Mucosa of descending colon (tissue), 3 donors: Measurements from ENCODE around the gene TOX4. TPM values are rescaled to one million over a fixed set of nuclear protein-coding genes. Genes with fewer than 3 reads are reported as not detected.

Experiments
- ATAC-seq: fragments of 200-7000 bp; cut with Tn5 transposase; one replicate; pipeline ENCODE4 v1.9.1; 2020; ENCODE audit warnings: mild to moderate bottlenecking, moderate library complexity
- DNase-seq, 3 donors: peaks; one replicate each; pipeline ENCODE4 v3.0.0-alpha.2; 2020
- H3K36me3 ChIP-seq: fragments of 200-600 bp; one replicate; pipeline ENCODE4 v1.8.0; 2021; ENCODE audit warnings: low read depth, mild to moderate bottlenecking
- H3K4me1 ChIP-seq: fragments of 200-600 bp; one replicate; pipeline ENCODE4 v1.8.0; 2021; ENCODE audit warnings: low read depth, mild to moderate bottlenecking
- H3K4me3 ChIP-seq: fragments of 200-600 bp; one replicate; pipeline ENCODE4 v1.8.0; 2021; ENCODE audit warnings: mild to moderate bottlenecking
- H3K9me3 ChIP-seq: fragments of 200-600 bp; one replicate; pipeline ENCODE4 v1.8.0; 2021; ENCODE audit warnings: mild to moderate bottlenecking
- CTCF ChIP-seq: fragments of 200-600 bp; IDR thresholded peaks from one replicate; pipeline ENCODE4 v1.8.0; 2022; ENCODE audit warnings: antibody characterized with exemption, mild to moderate bottlenecking
- intact Hi-C, 2 donors: fragments of 100-400 bp; cut with DNase I in 1 of 2; cut with micrococcal nuclease in 1 of 2; formaldehyde crosslinking; loops; one replicate each; pipeline versions ENCODE4 v1.11.0 to v1.11.1; 2022; cut with DNase I, micrococcal nuclease
- total RNA-seq, 3 donors: library from RNA; stranded (reverse); fragmentation: NEBNext Ultra II Directional in 2 of 3; extraction: Animal tissue kit (Norgen Biotek cat#: 25700) in 2 of 3; gene quantifications; one replicate each; pipeline versions ENCODE4 v1.2.1 to v1.2.4, GENCODE V29; 2021 to 2023
- donor health status: DM: no; HTN: no; CAD: no; lungs with moderate emphysema.
- donor health status: DM: no; HTN: no; CAD: no.
- donor health status: DM: no; HTN: yes; CAD: no.

The TOX4 gene
- total RNA-seq, 3 donors from 2014 or later, result 72.9 to 91.6 (median 78.4) TPM

GRCh38 chr14:21533294-21533693 lies 56.3 kb downstream of the TOX4 start:
- Histone ChIP-seq H3K4me1 (no peaks in the 10 kb centered on the region), H3K36me3 (no peaks in the 10 kb centered on the region), H3K4me3 (no peak overlapping the region), H3K9me3 (no peaks in the 10 kb centered on the region)
- ATAC-seq, result no peak
- intact Hi-C loops, result no loop called here
- no peak for DNase-seq
- TF ChIP-seq CTCF, result no peak

DNA sequence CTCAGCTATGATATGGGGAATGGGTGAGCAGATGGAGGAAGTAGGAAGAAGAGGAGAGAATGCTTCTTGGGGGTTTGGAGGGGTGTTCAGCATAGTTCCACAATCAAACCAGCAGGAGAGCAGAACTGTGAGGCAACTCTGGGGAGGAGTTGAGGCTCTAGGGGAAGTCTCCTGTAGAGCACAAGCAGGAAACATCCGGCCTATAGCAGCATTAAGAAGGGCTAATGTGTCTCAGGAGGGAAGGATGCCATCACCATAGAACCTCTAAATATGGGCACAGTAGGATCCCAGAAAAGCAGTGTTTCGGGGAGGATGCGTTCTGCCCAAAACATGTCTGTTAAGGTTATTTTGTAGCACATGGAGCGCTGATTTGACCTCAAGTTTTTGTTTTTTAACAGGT lies 57.6 kb downstream of the TOX4 start:
- H3K4me3 ChIP-seq, result no peak overlapping the region
- DNase-seq, result no peak
- no peaks in the 10 kb centered on the region for H3K4me1 ChIP-seq
- no peaks in the 10 kb centered on the region for H3K36me3 ChIP-seq
- no peaks in the 10 kb centered on the region for H3K9me3 ChIP-seq
- no peak for TF ChIP-seq CTCF
- intact Hi-C loops, result no loop called here
- ATAC-seq, result no peak

- DNase-seq (no peak), ATAC-seq (no peak)
- no peak for TF ChIP-seq CTCF
- Histone ChIP-seq H3K4me1 (no peaks in the 10 kb centered on the region), H3K4me3 (no peak overlapping the region), H3K9me3 (no peaks in the 10 kb centered on the region), H3K36me3 (no peaks in the 10 kb centered on the region)
- intact Hi-C loops, result no loop called here
These were observed 58.8 kb downstream of the TOX4 start for GRCh38 chr14:21535545-21536417.

DNA sequence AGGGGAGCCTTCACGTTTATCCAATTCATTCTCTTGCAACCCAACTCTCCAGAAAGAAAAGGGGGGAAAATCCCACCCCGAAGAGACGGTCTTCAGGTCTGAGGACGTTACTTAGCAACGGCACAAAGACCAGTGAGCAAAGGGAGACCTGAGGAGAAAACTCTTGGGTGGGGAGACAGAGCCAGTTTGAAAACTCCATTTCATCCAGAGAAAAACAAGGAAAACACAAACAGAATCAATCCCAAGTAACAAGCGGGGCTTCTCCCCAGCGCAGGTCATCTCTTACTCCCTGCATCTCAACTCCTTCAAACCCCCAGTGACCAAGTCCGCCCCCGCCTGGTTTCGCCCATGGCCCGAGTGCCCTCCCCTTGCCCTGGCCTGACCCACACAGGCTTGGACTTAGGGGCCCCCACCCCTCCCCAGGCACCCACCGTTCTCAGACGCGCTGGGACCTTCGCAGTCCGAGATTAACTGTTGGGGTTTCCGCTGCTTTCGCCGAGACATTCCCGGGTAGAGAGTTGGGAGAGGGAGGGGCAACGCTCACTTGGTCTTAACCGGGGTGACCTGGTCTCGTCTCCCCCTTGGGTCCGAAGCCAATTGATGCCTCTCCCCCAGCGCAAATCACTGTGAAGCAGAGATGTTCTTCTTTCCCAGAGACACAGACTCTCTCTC lies 59.6 kb downstream of the TOX4 start:
- Histone ChIP-seq H3K4me3 (no peak overlapping the region), H3K36me3 (no peaks in the 10 kb centered on the region), H3K9me3 (no peaks in the 10 kb centered on the region), H3K4me1 (no peaks in the 10 kb centered on the region)
- DNase-seq, result no peak
- intact Hi-C loops, result no loop called here
- ATAC-seq, result no peak
- TF ChIP-seq CTCF, result no peak

DNA sequence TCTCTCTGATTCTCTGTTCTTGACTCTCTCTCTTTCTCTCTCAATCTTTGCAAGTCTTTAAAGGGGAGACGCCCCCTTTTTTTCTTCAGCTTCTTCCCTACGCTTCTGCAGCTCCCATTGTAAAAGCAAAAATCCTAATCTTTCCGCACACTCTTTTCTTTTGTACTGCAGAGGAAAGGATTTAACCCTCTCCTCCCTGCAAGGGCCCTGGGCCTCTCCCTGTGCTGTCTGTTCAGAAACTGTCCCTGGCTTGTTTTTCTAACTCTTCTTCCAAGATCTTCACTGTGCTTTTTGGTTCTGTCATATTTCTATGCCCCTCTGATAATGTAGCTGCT lies 60.1 kb downstream of the TOX4 start:
- H3K9me3 ChIP-seq, result no peaks in the 10 kb centered on the region
- no peaks in the 10 kb centered on the region for H3K36me3 ChIP-seq
- no peak overlapping the region for H3K4me3 ChIP-seq
- H3K4me1 ChIP-seq, result no peaks in the 10 kb centered on the region
- DNase-seq, result no peak
- intact Hi-C loops, result no loop called here
- TF ChIP-seq CTCF, result no peak
- ATAC-seq, result no peak
